DOHH2 (cell line): ENCODE data around the gene PAPOLG.

Experiments
- H3F3A ChIP-seq: fragments of 200-600 bp; sonication (generic), shearing (Covaris generic); 2 replicates; pipeline ENCODE4 v1.6.0; 2016; ENCODE audit warnings: antibody characterized with exemption, mild to moderate bottlenecking; ENCODE audit not compliant: control insufficient read depth, insufficient read depth
- H3K27ac ChIP-seq: fragments of 200-600 bp; sonication (generic); 2 replicates; pipeline ENCODE4 v1.5.1; 2014; ENCODE audit warnings: low read depth, mild to moderate bottlenecking, low read length, moderate library complexity
- H3K27me3 ChIP-seq: fragments of 200-600 bp; sonication (generic); 2 replicates; pipeline ENCODE4 v1.6.1; 2014; ENCODE audit warnings: mild to moderate bottlenecking, low read length, mixed read lengths; ENCODE audit not compliant: control insufficient read depth
- H3K36me3 ChIP-seq: fragments of 200-600 bp; sonication (generic); 2 replicates; pipeline ENCODE4 v1.6.1; 2014; ENCODE audit warnings: mild to moderate bottlenecking, low read length, moderate library complexity, mixed read lengths; ENCODE audit not compliant: control insufficient read depth
- H3K4me1 ChIP-seq: fragments of 200-600 bp; sonication (generic); 2 replicates; pipeline ENCODE4 v1.6.1; 2014; ENCODE audit warnings: mild to moderate bottlenecking, low read length, mixed read lengths; ENCODE audit not compliant: control insufficient read depth
- H3K4me2 ChIP-seq: fragments of 200-600 bp; sonication (generic); 2 replicates; pipeline ENCODE4 v1.6.0; 2014; ENCODE audit warnings: mild to moderate bottlenecking, low read length, moderate library complexity
- H3K4me3 ChIP-seq: fragments of 200-600 bp; sonication (generic); 2 replicates; pipeline ENCODE4 v1.5.1; 2014; ENCODE audit warnings: mild to moderate bottlenecking, low read length, mixed read lengths
- H3K79me2 ChIP-seq: fragments of 200-600 bp; sonication (generic); 2 replicates; pipeline ENCODE4 v1.6.1; 2014; ENCODE audit warnings: mild to moderate bottlenecking, low read length, mixed read lengths; ENCODE audit not compliant: control insufficient read depth
- H3K9me2 ChIP-seq: fragments of 200-600 bp; sonication (generic); replicated peaks from 2 replicates; pipeline ENCODE4 v1.6.1; 2014; ENCODE audit warnings: mild to moderate bottlenecking, low read length, mixed read lengths; ENCODE audit not compliant: control insufficient read depth
- H3K9me3 ChIP-seq: fragments of 200-600 bp; sonication (generic); 2 replicates; pipeline ENCODE4 v1.6.1; 2014; ENCODE audit warnings: antibody characterized with exemption, low read length, mixed read lengths; ENCODE audit not compliant: control insufficient read depth, insufficient read depth
- H4K20me1 ChIP-seq: fragments of 200-600 bp; sonication (generic); 2 replicates; pipeline ENCODE4 v1.6.0; 2014; ENCODE audit warnings: low read depth, mild to moderate bottlenecking, antibody characterized with exemption, low read length, moderate library complexity; ENCODE audit not compliant: control insufficient read depth, insufficient read depth
- CTCF ChIP-seq: fragments of 200-600 bp; sonication (generic); IDR thresholded peaks from one replicate; pipeline ENCODE4 v1.5.1; 2014; ENCODE audit warnings: antibody characterized with exemption, mild to moderate bottlenecking, low read depth, low read length; ENCODE audit not compliant: poor library complexity, severe bottlenecking
- EZH2phosphoT487 ChIP-seq: fragments of 200-600 bp; sonication (generic); IDR thresholded peaks from 2 replicates; pipeline ENCODE4 v1.6.1; 2017; ENCODE audit warnings: borderline replicate concordance, mild to moderate bottlenecking, antibody characterized with exemption, low read length, moderate library complexity, mixed read lengths

Gene PAPOLG

GRCh38 chr2:60827369-60827768, 71.3 kb downstream of the PAPOLG start:
- H3K4me2 ChIP-seq: no peak overlapping the region
- H3F3A ChIP-seq: no peaks in the 10 kb centered on the region
- TF ChIP-seq CTCF: no peak
- no peak for TF ChIP-seq EZH2phosphoT487
- no peaks in the 10 kb centered on the region for H3K9me3 ChIP-seq
- H4K20me1 ChIP-seq: no peaks in the 10 kb centered on the region
- no peaks in the 10 kb centered on the region for H3K9me2 ChIP-seq
- H3K27ac ChIP-seq: no peak overlapping the region
- H3K36me3 ChIP-seq: no peaks in the 10 kb centered on the region
- peaks cover 33% of the 10 kb centered on the region for H3K4me1 ChIP-seq
- H3K27me3 ChIP-seq: no peaks in the 10 kb centered on the region
- no peak overlapping the region for H3K4me3 ChIP-seq
- H3K79me2 ChIP-seq: no peaks in the 10 kb centered on the region

DNA sequence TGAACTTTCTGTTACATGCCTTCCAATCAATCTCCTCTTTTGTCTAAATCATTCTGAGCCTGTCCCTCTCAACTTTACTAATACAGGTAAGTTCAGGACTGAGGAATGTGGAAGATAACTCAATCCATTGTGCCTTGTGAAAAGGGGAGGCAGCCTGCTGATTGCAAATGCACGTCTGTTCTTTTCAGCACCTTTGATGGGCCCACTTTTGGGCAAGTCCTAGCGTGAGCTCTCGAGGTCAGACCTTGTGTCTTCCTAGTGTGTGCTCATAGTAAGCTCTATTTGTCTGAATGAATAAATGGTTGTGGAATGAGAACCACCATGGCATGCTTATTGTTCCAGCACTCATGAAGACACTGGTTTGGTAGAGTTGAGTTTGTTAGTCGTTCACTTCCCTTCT, 74.9 kb downstream of the PAPOLG start:
- H3K79me2 ChIP-seq: no peaks in the 10 kb centered on the region
- H3K9me2 ChIP-seq: no peaks in the 10 kb centered on the region
- no peaks in the 10 kb centered on the region for H3K9me3 ChIP-seq
- no peak overlapping the region for H3K27ac ChIP-seq
- no peak overlapping the region for H3K4me3 ChIP-seq
- no peaks in the 10 kb centered on the region for H3K36me3 ChIP-seq
- TF ChIP-seq EZH2phosphoT487 (no peak), CTCF (no peak)
- H3K4me2 ChIP-seq: no peak overlapping the region
- no peaks in the 10 kb centered on the region for H3F3A ChIP-seq
- H3K4me1 ChIP-seq: peaks cover 42% of the 10 kb centered on the region
- H4K20me1 ChIP-seq: no peaks in the 10 kb centered on the region
- H3K27me3 ChIP-seq: no peaks in the 10 kb centered on the region

DNA sequence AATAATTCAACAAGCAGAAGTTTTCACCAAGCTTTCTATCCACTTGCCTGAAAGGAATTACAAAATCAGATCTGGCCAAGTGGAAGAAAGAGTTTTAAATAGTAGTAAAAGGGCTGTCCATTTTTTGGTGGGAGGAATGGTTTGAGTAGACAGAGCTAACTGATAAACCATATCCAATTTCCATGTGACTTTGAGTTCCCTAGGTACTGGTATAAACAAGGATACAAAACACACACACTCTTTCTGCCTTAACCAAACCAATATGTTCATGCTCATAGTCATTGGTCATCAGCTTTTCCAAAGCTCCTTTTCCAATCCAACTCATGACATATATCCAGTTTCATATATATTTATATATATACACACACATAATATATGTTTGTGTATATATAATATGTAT, 75.9 kb downstream of the PAPOLG start:
- TF ChIP-seq EZH2phosphoT487: no peak
- TF ChIP-seq CTCF: no peak
- Histone ChIP-seq H3K4me2 (no peak overlapping the region), H3K9me3 (no peaks in the 10 kb centered on the region), H3K9me2 (no peaks in the 10 kb centered on the region), H3K79me2 (no peaks in the 10 kb centered on the region), H3K4me1 (peaks cover 48% of the 10 kb centered on the region), H3F3A (no peaks in the 10 kb centered on the region), H3K36me3 (no peaks in the 10 kb centered on the region), H3K27me3 (no peaks in the 10 kb centered on the region), H3K27ac (no peak overlapping the region), H3K4me3 (no peak overlapping the region), H4K20me1 (no peaks in the 10 kb centered on the region)

DNA sequence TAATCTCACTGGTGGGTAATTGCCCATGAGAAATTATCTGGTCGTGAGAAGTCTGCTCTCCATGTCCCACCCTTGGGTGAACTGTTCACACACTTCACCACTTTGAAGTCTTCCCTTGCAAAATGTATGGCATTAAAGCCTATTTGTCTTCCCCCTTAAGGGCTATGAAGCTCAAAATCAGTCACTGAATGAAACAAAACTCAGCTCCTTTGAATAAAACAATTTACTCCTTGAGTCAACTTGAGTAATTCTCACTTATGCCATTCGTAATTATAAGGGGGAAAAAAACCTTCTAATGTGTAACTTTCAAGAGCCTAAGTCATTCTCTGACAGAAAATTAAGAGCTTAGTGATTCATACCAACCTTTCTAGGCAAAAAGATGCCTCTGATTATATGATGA, 76.6 kb downstream of the PAPOLG start:
- Histone ChIP-seq H4K20me1 (no peaks in the 10 kb centered on the region), H3K4me1 (peaks cover 53% of the 10 kb centered on the region), H3K36me3 (no peaks in the 10 kb centered on the region), H3K4me2 (peak overlapping the region; percentile 57; the same call in 1 of the 2 replicates), H3K79me2 (no peaks in the 10 kb centered on the region), H3K9me3 (no peaks in the 10 kb centered on the region), H3K27me3 (no peaks in the 10 kb centered on the region), H3K27ac (0 out of 2 replicates have a peak overlapping the region, but pooled peaks have one; percentile 44), H3K4me3 (no peak overlapping the region), H3K9me2 (no peaks in the 10 kb centered on the region), H3F3A (peaks cover 2% of the 10 kb centered on the region; the same call in 1 of the 2 replicates)
- no peak for TF ChIP-seq EZH2phosphoT487
- no peak for TF ChIP-seq CTCF
